H1 (cell line): ENCODE results near the gene DHRS13. TPM values are rescaled to one million over a fixed set of nuclear protein-coding genes. Genes with fewer than 3 reads are reported as not detected.

Experiments
- CHD7 ChIP-seq: fragments of 300-600 bp; sonication (generic); IDR thresholded peaks from 2 replicates; pipeline ENCODE4 v1.7.1; 2012; ENCODE audit warnings: low read length, moderate library complexity, mild to moderate bottlenecking, inconsistent platforms; ENCODE audit not compliant: insufficient replicate concordance
- EGR1 ChIP-seq: IDR thresholded peaks from 2 replicates; pipeline ENCODE4 v1.6.1; 2011; ENCODE audit warnings: low read depth, low read length, borderline replicate concordance
- FOSL1 ChIP-seq: IDR thresholded peaks from 2 replicates; pipeline ENCODE4 v1.6.1; 2011; ENCODE audit warnings: mild to moderate bottlenecking, low read depth, low read length, moderate library complexity; ENCODE audit not compliant: insufficient read depth
- KDM5A ChIP-seq: fragments of 200-600 bp; IDR thresholded peaks from 2 replicates; pipeline ENCODE4 v1.7.1; 2012; ENCODE audit warnings: mild to moderate bottlenecking, low read length, inconsistent platforms, mixed read lengths
- NRF1 ChIP-seq: IDR thresholded peaks from 2 replicates; pipeline ENCODE4 v1.6.1; 2011; ENCODE audit warnings: mild to moderate bottlenecking, low read depth, low read length, improper control_type of control experiment
- RAD21 ChIP-seq, 2 experiments: IDR thresholded peaks in 1 of 2; conservative IDR thresholded peaks in 1 of 2; 2 replicates each; pipeline ENCODE4 v1.6.1; 2011; ENCODE audit warnings: low read depth in 2 of 2, low read length in 2 of 2, improper control_type of control experiment in 1 of 2, inconsistent platforms in 1 of 2, mild to moderate bottlenecking in 1 of 2, moderate library complexity in 1 of 2
- SP4 ChIP-seq: IDR thresholded peaks from 2 replicates; pipeline ENCODE4 v1.6.1; 2012; ENCODE audit warnings: low read length, inconsistent platforms
- polyA plus RNA-seq, 7 experiments: library from polyadenylated mRNA; depleted of rRNA in 3 of 7; stranded (reverse) in 5 of 7; unstranded in 2 of 7; fragments of >200 nt in 5 of 7; fragments of 200-250 nt in 2 of 7; gene quantifications; 1 replicate in 5 of 7; 2 replicates in 1 of 7; 4 replicates in 1 of 7; pipeline versions ENCODE4 v1.2.1 to v1.2.3, GENCODE V29; 2011 to 2013; ENCODE audit warnings: missing spikeins in 2 of 7, mixed read lengths in 2 of 7
- total RNA-seq: library from RNA; stranded (reverse); fragmentation: NEBNext Ultra II Directional; extraction: Animal tissue kit (Norgen Biotek cat#: 25700); gene quantifications from 2 replicates; pipeline ENCODE4 v1.2.1, GENCODE V29; 2021

DHRS13 gene
- total and polyA plus RNA-seq, 2 of the 8 experiments (the other 6 are each of a cell fraction or from before 2014, with no cell fraction given), result 23.7 to 30.0 TPM

DNA sequence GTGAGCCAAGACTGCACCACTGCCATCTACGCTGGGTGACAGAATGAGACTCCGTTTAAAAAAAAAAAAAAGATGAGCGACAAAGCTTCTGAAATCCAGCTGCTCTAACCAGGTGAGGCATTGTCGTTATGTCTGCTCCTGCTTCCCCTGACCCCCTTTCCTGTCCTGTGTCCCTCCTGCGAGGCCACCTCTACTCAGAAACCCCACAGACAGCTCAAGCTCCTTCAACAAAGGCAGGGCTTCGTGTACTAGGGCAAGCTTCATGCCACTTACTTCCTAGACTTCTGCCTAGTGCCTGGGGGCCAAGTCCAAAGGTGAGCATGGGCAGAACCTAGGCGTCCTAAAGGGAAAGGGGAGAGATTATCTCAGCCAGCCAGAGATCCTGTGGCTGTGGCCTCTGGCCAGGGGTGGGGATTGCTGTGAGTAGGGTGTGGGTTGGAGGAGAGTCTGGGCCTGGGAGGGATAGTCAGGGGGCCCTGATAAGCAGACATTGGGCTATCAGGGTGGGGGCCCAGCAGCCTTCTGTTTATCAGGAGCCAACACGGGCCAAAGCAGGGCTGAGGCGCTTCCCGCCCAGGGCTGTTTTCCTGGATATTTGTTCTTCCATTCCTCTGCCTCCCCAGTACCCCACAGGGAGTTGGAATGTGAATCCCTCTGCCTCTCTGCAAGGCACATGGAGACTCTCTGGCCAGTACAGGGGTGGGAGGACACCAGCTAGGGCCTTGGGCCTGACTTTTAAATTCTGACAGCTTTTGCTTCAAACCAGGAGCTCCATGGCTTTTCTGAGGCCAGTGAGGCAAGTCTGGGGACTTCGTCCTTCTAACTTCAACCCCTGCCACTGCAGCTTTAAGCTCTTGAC, 37.7 kb downstream of the DHRS13 start (continued):
- TF ChIP-seq CHD7, result no peak
- no peak for TF ChIP-seq SP4
- TF ChIP-seq EGR1, result no peak
- TF ChIP-seq FOSL1, result no peak
- no peak for TF ChIP-seq NRF1
- TF ChIP-seq RAD21 (IDR thresholded peaks at IDR 0.05 in 1 of 2, conservative IDR thresholded peaks at IDR 0.05 in 1 of 2; ENCODE audit: low read depth in 2 of 2, low read length in 2 of 2), result no peak
- no peak for TF ChIP-seq KDM5A
